Measurements from ENCODE around the gene MOB3C.
A peak's percentile ranks its signal among the peaks of the same experiment; 100 is the strongest.

Gene MOB3C

DNA sequence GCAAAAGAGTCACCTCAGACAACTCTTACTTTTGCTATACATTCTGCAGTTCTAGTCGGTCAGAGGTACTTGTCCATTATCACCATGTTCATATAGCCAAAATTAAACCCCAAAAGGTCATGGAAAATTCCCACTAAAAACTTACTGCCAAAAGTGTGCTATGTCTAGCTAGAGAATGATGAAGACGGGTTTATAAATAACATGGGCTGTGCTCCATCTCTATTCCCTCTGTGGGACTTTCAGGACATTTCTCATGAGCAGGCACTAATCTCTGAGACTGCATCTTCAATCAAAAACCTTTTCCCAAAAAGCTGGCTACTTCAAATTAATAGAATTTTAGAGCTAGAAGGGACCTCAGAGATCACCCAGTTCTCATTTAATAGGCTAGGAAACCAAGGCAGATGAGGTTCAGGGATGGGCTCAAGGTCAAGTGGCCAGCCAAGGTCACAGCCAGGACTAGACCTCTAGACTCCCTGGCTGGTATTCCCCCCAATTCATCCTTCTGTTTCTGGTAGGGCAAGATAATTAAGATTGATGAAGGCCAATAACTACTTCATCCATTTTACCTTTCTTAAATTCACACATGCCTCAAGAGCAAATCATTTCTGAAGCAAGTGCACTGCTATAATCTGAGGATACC is 21.0 kb upstream of the MOB3C start:
- DNase-seq (ENCODE audit: low read depth): no peak

GRCh38 chr1:46635205-46635604 is 18.6 kb upstream of the MOB3C start:
- DNase-seq (ENCODE audit: low read depth): no peak

DNA sequence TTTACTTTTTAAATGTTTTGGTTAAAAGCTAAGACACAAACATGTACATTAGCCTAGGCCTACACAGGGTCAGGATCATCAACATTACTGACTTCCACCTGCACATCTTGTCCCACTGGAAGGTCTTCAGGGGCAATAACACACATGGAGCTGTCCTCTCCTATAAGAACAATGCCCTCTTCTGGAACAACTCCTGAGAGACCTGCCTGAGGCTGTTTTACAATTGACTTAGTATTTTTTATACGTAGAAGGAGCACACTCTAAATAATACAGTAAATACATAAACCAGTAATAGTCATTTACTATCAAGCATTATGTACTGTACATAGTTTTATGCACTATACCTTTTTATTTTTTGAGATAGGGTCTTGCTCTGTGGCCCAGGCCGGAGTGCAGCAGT is 14.1 kb upstream of the MOB3C start:
- no peak for DNase-seq (ENCODE audit: low read depth)

GRCh38 chr1:46623743-46624644 is 7.4 kb upstream of the MOB3C start:
- no peak for DNase-seq (ENCODE audit: low read depth)

- peak; percentile 57 for DNase-seq (ENCODE audit: low read depth)
Measured at GRCh38 chr1:46622344-46622743, 5.7 kb upstream of the MOB3C start.

GRCh38 chr1:46621930-46622329 is 5.3 kb upstream of the MOB3C start:
- no peak for DNase-seq (ENCODE audit: low read depth)

DNA sequence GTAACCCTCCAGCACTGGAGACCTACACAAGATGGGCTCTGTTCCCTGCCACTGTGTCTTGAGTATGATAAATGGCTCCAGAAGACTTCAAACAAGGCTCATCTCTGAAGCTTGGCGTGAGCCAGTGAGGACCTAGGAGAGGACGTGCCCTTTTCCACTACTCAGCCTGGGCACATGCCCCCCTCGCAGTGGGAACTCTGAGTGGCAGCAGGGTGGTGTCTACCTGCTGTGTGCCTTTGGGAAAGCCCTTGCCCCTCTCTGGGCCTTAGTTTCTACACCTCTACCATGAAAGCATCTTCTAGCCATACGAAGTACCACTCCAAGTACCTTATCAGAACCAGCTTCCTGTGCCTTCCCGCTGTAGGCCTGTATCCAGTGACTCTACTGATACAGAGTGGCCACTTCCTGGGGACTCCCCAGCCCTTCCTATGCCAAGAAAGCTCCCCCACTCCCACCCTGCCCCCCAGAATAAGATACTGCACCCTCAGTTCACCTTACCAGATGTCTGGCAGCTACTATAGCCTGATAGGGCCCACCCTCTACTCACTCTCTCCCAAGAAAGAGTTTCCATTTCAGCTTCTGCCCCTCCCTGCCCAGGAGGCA is 3.1 kb upstream of the MOB3C start:
- DNase-seq (ENCODE audit: low read depth): no peak

GRCh38 chr1:46618754-46619415 is 2.3 kb upstream of the MOB3C start:
- no peak for DNase-seq (ENCODE audit: low read depth)

- DNase-seq (ENCODE audit: low read depth): no peak
Measured at GRCh38 chr1:46617833-46618232, 1.2 kb upstream of the MOB3C start.

GRCh38 chr1:46617108-46617800 is 643 bp upstream of the MOB3C start:
- DNase-seq (ENCODE audit: low read depth): no peak

GRCh38 chr1:46615735-46616134 is 876 bp downstream of the MOB3C start:
- DNase-seq (ENCODE audit: low read depth): no peak

DNA sequence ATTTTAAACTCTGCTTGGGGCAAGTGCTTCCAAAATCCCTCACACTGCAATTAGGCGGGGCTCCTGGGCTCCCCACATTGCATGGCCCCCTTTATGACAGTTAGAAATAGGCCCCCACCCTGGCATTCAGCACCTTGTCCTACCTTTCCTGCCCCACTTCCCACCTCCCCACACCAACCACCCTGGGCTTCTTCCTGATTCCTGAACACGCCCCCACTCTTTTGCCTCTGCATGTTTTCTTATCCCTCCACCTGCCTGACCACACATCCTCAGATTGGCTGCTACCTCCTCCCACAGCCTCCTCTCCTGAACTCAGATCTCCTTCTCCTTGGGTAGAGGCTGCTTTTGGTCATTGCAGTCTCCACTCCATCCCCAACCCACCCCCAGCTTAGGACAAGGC is 1.5 kb downstream of the MOB3C start:
- no peak for DNase-seq (ENCODE audit: low read depth)

DNA sequence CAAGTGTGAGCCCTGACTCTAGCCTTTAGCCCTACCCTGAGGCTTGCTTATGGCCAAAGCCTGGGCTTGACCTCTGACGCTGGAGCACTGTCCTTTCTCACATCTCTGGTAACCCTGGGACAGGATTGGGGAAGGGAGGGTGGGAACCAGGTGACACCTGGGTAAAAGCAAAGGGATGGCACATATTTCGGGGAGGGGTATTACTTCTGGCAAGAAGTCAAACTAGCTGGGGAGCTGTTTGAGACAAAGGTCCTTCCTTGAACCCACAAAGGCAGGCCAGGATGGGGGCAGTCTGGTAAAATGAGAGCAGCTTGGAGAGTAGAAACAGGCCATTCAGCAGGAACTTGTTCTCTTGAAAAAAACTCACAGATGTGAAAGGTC is 2.0 kb downstream of the MOB3C start:
- no peak for DNase-seq (ENCODE audit: low read depth)

DNA sequence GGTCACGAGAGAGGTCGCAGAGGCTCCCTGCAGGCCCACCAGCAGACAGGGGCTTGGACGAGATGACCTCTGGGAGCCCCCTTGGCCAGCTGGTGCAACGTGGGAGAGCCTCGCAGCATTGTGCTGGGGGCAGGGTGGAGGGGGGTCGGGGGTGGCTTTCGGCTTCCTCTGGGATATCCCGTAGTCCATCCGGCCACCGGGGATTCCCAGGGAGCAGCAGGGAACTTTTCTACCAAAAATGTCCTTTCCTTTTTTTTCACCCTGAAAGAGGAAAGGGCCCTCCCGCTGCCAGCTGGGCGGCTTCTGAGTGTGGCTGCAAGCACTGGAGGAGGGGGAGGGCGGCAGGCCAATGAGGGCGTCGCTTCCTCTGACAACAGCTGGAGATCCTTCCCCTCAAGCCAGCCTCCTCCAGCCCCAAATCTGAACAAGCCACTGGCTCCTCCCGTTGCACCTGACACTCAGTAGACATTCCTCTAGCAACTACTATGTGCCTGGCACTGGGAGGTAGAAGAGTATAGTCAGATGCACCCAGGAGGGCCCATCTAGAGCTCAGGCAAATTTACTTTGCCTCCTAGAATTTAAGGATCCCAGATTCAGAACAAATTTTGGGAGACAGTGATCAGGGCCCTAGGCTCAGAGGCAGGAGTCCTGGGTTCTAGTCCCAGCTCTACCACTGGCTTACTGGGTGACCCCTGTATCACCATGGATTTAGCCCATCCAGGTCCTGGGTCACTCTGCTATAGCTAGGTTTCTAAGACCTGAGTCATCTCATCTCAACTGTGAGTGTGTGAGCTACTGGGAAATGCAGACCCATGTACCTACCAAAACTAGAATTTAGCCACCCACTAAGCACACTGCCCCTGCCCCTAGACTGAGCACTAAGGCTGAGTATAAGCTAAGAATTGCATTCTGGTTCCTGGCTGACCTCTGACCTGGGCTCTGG is 2.7 kb downstream of the MOB3C start:
- DNase-seq (ENCODE audit: low read depth): peak; percentile 38

DNA sequence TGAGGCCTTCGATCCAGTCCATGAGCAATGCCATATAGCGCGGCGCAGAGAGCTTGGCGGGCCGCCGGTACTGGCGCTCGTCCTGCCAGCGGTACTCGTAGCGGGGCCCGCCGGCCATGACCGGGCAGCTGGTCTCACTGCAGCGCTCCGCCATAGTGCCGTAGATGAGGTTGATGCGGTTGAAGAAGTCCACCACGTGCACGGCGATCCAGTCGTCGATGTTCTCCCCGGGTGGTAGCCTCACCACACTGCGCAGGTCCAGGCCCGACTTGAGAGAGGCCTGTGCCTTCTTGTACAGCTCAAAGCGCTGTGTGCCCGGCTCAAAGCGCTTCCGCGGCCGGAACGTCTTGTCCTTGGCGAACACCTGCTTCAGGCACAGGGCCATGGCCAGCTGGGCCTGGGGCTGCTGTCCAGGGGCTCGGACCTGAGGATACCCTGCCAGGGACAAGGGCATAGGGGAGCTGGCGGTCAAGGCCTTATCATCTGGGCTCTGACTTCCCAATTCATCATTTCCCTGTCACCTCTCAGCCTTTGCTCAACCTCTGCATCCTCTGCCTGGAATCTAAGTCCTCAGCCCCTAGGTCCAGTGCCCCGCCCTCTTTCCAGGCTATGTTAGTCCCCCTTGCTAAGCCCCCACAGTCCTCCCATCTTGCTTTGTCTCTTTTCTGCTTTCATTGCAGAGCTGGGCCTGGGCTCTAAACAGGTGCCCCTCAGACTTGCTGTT is 3.5 kb downstream of the MOB3C start:
- no peak for DNase-seq (ENCODE audit: low read depth)

DNA sequence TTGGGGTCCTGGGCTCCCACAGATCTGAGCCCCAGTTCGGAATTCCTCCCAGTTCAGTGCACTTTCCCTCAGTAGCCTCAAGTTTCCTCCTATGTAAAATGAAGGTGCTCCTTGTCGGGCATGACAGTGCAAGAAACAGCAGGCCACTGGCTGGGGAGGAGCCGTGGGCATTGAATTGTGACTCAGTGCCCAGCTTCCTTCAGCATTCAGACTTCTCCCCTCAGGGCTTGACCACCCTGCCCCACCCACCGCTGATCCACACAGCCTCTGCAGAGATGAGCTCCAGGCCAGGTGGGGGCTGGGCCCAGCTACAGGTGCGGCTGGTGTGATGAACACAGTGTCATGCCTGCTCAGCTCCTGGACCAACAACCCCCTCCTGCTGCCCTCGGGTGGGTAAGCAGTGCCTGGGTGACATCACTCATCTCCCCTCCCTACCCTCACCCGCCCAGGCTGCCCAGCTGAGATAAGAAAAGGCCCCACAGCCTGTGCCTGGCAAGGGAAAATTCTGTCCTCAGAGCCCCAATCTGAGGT is 4.9 kb downstream of the MOB3C start:
- no peak for DNase-seq (ENCODE audit: low read depth)

GRCh38 chr1:46607345-46608130 is 9.1 kb downstream of the MOB3C start:
- DNase-seq (ENCODE audit: low read depth): no peak

DNA sequence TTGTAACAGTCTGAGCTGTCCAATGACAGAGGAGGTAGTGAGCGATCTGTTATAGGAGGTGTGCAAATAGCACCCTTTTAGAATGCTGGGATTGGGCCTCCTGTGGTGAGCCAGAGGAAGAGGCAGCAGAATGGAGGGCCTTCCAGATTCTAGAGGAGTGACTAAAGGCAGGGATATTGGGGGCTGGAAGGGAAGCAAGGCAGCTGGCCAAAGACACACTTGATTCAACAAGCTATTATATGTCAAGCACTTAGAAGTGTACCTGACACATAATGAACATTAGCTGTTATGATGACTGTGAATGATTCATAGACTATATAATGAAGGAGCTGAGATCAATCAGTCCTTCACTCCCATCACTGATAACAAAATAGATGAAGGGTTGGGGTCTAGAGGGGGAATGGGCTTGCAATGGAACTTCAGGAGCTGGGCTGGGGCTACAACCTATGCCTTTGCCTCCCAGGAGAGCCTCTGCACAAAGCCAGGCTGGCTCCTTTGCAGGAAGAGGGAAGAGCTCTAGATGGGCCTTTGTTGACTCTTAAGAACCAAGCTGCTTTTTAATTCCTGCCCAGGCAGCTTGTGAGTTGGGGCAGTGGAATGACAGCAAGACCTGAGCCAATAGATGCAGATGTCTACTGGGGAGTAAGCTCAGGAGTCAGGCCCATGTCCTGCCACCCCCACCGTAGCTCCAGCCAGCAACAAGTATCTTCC is 10.2 kb downstream of the MOB3C start:
- DNase-seq (ENCODE audit: low read depth): no peak

DNA sequence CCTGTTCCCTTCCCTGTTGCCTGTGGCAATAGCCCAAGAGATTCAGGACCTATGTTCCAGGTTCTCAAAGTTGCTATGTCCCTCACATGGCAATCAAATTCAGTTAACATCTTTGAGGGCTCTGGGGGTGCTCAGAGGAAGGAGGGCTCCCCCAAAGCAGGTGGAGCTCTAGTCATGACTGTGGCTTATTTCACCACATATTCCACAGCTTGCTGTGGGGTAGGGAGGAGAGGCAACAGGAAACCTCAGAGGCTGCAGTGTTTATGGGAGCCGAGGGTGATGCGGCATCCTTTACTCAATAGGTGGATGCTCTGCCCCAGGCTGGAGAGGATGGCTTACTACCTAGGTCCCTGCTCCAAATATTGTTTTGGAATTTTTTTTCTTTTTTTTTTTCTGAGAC is 11.4 kb downstream of the MOB3C start:
- DNase-seq (ENCODE audit: low read depth): no peak
